ENCODE data around the gene HDLBP. TPM values are rescaled to one million over a fixed set of nuclear protein-coding genes. Genes with fewer than 3 reads are reported as not detected.

Gene HDLBP
- total and polyA plus RNA-seq, 2 of the 4 experiments (the other 2 are of a cell fraction) = 648 to 1,165 TPM

DNA sequence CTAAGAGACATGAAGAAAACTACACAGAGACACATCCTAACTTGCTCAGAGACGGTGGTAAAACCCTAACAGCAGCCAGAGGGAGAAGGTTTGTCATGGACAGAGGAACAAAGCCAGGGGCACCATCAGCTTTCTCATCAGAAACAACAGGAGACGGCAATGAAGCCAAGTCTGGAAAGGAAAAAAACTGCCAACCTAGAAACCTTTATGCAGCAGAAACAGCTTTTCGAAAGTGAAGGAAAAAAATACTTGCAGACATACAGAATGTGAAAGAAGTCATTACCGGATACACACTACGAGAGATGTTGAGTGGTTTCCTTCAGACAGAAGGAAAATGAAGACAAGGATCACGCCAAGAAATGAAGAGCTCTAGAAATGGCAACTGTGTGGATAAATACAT lies 71.1 kb downstream of the HDLBP start:
- no peak overlapping the region for H2AK9ac ChIP-seq (replicated peaks; ENCODE audit: low read depth, low read length, poor library complexity)
- no TSS peak for BruUV-seq (replicated peaks)
- no peak overlapping the region for H3K4me3 ChIP-seq (ENCODE audit: insufficient read depth, low read depth, low read length)
- H3K79me1 ChIP-seq (ENCODE audit: low read depth in 1 of 2, low read length in 2 of 2) = peaks cover 41 to 83% of the 10 kb centered on the region in 2 experiments
- no peak overlapping the region for H3K4ac ChIP-seq (ENCODE audit: low read depth, low read length)
- no peak overlapping the region for H2AK5ac ChIP-seq (ENCODE audit: low read depth, low read length)
- H3K56ac ChIP-seq (ENCODE audit: extremely low read depth, insufficient read depth, low read length) = no peak overlapping the region
- ATAC-seq (ENCODE audit: low read depth) = no peak
- dilution Hi-C loops (cut with HindIII; ENCODE audit: low sequenced_read_pairs, unreplicated experiment) (no loop called here), in situ Hi-C loops (cut with MboI; ENCODE audit: low sequenced_read_pairs) (no loop called here), intact Hi-C loops (cut with micrococcal nuclease) (loop anchor here (2.0 kb wide), 1 partner anchor 14 kb away; no protein-coding TSS in a partner anchor)
- no peak overlapping the region for H3K4me2 ChIP-seq (ENCODE audit: low read depth, low read length)
- H3K36me3 ChIP-seq (ENCODE audit: control insufficient read depth, insufficient read depth, low read length) = peaks cover 83% of the 10 kb centered on the region
- no peak overlapping the region for H4K8ac ChIP-seq (ENCODE audit: low read depth in 2 of 2, low read length in 2 of 2)
- no peak overlapping the region for H2BK20ac ChIP-seq (ENCODE audit: low read depth, low read length)
- peaks cover 9% of the 10 kb centered on the region; the same call in 1 of the 2 replicates for H3K9me1 ChIP-seq (ENCODE audit: insufficient read depth, low read length)
- H3K27me3 ChIP-seq (ENCODE audit: control insufficient read depth, insufficient read depth, low read length) = no peaks in the 10 kb centered on the region
- no peak overlapping the region for H2AFZ ChIP-seq (replicated peaks; ENCODE audit: low read length, poor library complexity)
- DNase-seq = no peak
- peaks cover 1% of the 10 kb centered on the region; the same call in 1 of the 2 replicates for H3K4me1 ChIP-seq (ENCODE audit: control insufficient read depth, insufficient read depth, low read length)
- ChIA-PET POLR2A (ENCODE audit: unreplicated experiment) (no interaction called here), CTCF (no interaction called here)
- no peak overlapping the region for H2BK15ac ChIP-seq (ENCODE audit: low read depth, low read length)
- H2BK5ac ChIP-seq (ENCODE audit: low read depth, low read length, poor library complexity, severe bottlenecking) = no peak overlapping the region
- no peak overlapping the region for H3K14ac ChIP-seq (replicated peaks; ENCODE audit: low read depth, low read length)
- no peak overlapping the region for H4K5ac ChIP-seq (ENCODE audit: low read depth, low read length)
- no peak overlapping the region for H3K9ac ChIP-seq (ENCODE audit: low read depth, low read length)
- H2BK120ac ChIP-seq (ENCODE audit: low read depth, low read length) = no peak overlapping the region
- TF ChIP-seq, protein P1, sequence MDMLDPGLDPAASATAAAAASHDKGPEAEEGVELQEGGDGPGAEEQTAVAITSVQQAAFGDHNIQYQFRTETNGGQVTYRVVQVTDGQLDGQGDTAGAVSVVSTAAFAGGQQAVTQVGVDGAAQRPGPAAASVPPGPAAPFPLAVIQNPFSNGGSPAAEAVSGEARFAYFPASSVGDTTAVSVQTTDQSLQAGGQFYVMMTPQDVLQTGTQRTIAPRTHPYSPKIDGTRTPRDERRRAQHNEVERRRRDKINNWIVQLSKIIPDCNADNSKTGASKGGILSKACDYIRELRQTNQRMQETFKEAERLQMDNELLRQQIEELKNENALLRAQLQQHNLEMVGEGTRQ (IDR thresholded peaks at IDR 0.05; ENCODE audit: low read depth, low read length) = no peak
- no peak for TF ChIP-seq POLR2A (IDR thresholded peaks at IDR 0.05; ENCODE audit: low read depth, low read length)
- TF ChIP-seq, protein P2, sequence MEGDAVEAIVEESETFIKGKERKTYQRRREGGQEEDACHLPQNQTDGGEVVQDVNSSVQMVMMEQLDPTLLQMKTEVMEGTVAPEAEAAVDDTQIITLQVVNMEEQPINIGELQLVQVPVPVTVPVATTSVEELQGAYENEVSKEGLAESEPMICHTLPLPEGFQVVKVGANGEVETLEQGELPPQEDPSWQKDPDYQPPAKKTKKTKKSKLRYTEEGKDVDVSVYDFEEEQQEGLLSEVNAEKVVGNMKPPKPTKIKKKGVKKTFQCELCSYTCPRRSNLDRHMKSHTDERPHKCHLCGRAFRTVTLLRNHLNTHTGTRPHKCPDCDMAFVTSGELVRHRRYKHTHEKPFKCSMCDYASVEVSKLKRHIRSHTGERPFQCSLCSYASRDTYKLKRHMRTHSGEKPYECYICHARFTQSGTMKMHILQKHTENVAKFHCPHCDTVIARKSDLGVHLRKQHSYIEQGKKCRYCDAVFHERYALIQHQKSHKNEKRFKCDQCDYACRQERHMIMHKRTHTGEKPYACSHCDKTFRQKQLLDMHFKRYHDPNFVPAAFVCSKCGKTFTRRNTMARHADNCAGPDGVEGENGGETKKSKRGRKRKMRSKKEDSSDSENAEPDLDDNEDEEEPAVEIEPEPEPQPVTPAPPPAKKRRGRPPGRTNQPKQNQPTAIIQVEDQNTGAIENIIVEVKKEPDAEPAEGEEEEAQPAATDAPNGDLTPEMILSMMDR (conservative IDR thresholded peaks at IDR 0.05; ENCODE audit: low read depth, low read length) = no peak
- TF ChIP-seq NFE2L2 (IDR thresholded peaks at IDR 0.05; ENCODE audit: low read depth, low read length) = no peak
- peaks cover 89% of the 10 kb centered on the region for H4K20me1 ChIP-seq (ENCODE audit: insufficient read depth, low read length)
- no CpG with 5 or more reads among the region's 6 CpGs for WGBS, 2 experiments (ENCODE audit: extremely low coverage in 2 of 2, insufficient read length in 1 of 2)
- no peak overlapping the region for H3K23ac ChIP-seq (ENCODE audit: low read depth, low read length)
- H3K9me3 ChIP-seq (ENCODE audit: control insufficient read depth, insufficient read depth, low read length) = no peaks in the 10 kb centered on the region
- no peak overlapping the region for H3K18ac ChIP-seq (ENCODE audit: low read depth, low read length)
- no peak overlapping the region for H3K27ac ChIP-seq (ENCODE audit: insufficient read depth, low read length)
- no peak overlapping the region for H4K91ac ChIP-seq (ENCODE audit: insufficient read depth, low read depth, low read length)
